ENCODE data around the gene C11orf58. TPM values are rescaled to one million over a fixed set of nuclear protein-coding genes. Genes with fewer than 3 reads are reported as not detected.

The C11orf58 gene
- total RNA-seq, 1 experiment from 2014 or later: 127 TPM

DNA sequence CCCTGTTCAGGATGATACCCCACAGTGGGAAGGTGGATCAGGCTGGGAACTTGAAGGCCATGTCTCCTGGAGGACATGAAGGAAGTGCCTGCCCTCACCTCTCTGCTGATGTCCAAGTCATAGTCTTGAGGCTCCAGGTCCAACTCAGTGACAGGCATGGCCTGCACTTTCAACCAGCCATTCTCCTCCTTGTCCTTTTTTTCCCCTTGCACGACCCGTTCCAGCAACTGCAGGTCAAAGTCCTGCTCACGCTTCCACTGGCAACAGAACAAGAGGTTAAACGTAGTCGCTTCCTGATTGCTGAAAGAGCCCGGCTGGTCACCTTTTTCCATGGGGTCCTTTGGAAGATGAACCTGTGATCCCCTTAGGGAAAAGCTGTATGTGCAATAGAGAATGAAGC is 47.7 kb downstream of the C11orf58 start:
- no peak for DNase-seq
- no peak overlapping the region for H3K4me3 ChIP-seq (ENCODE audit: insufficient read depth, low read depth, low read length)
- no peaks in the 10 kb centered on the region for H3K27me3 ChIP-seq (ENCODE audit: control insufficient read depth, insufficient read depth, low read length)
- H3K36me3 ChIP-seq (replicated peaks; ENCODE audit: control insufficient read depth, insufficient read depth, low read length): no peaks in the 10 kb centered on the region; the same call in 1 of the 2 replicates

DNA sequence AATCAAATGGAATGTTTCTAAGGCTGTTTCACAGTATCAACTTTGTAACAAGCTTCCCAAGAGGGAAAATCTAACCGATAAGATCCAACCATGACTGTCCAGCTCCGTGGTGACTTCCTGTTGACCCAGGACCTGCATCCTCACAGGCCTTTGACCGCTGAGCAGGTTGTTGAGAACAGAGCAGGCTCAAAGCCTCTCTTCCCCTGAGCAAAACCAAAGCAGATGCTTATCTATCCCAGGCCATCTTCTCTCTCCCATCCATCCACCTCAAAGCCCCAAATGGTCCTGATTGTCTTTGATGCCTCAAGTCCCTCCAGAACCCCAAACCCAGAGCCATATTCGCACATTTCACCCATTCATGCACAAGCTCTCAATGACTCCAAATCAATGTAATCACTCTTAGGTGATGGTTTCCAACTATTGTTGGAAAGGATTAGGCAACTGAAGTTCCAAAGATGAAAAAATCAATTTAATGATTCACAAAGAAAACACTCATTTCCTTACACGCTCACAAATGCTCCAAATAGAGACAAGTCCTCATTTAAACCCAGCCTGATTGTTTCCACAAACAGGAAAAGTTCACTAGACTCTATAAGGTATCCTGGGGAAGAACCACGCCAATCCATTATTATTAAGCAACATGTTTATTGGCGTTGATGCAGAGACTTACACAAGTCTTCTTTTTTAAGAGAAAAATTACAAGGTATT is 48.7 kb downstream of the C11orf58 start:
- no peaks in the 10 kb centered on the region; the same call in 1 of the 2 replicates for H3K36me3 ChIP-seq (replicated peaks; ENCODE audit: control insufficient read depth, insufficient read depth, low read length)
- no peak overlapping the region for H3K4me3 ChIP-seq (ENCODE audit: insufficient read depth, low read depth, low read length)
- H3K27me3 ChIP-seq (ENCODE audit: control insufficient read depth, insufficient read depth, low read length): no peaks in the 10 kb centered on the region
- no peak for DNase-seq

GRCh38 chr11:16788141-16789062 is 50.0 kb downstream of the C11orf58 start:
- Histone ChIP-seq H3K4me3 (ENCODE audit: insufficient read depth, low read depth, low read length) (no peak overlapping the region), H3K36me3 (replicated peaks; ENCODE audit: control insufficient read depth, insufficient read depth, low read length) (no peaks in the 10 kb centered on the region; the same call in 1 of the 2 replicates), H3K27me3 (ENCODE audit: control insufficient read depth, insufficient read depth, low read length) (no peaks in the 10 kb centered on the region)
- DNase-seq: peak; percentile 91

- no peak for DNase-seq
- Histone ChIP-seq H3K36me3 (replicated peaks; ENCODE audit: control insufficient read depth, insufficient read depth, low read length) (no peaks in the 10 kb centered on the region; the same call in 1 of the 2 replicates), H3K27me3 (ENCODE audit: control insufficient read depth, insufficient read depth, low read length) (no peaks in the 10 kb centered on the region), H3K4me3 (ENCODE audit: insufficient read depth, low read depth, low read length) (no peak overlapping the region)
Measured at GRCh38 chr11:16789063-16789420, 50.6 kb downstream of the C11orf58 start.

DNA sequence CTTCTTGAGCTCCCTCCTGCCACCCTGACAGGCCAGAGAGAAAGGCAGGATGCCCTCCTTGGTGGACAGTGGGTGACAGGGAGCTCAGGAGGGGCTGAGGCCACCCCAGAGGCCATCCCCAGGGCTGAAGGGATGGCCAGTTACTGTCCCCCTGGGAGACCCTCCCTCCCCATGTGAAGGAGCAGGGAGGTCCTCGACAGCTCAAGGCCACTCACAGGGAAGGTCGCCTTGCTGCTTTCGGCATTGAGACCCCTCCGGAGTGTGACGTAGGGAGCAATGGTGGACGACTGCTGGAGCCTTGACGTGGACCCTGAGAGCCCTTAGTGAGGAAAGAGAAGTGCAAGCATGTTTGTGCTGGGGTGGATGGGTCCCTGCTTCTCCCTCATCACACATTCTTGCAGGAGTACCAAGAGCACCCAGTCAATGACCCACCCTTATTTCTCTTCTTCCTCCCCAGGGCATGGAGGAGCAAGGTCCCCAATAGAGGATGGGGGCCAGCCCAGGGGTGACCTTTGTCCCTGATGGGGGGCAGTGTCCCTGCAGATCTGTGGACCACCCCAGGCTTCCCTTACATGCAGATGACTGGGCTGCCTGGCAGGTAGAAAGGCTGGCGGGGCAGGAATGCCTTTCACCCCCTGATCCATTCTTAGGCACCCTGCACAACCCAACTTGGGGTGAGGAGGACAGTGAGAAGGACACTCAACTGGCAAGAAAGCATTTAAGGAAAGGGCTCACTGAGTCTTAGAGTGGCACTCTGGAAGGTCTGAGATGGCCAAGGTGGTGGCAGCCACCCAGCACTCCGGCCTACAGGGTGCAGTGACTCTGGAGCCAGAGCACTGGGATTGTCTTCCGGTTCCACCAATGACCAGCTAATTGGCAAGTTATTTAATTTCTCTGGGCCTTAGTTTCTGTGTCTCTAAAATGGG is 51.4 kb downstream of the C11orf58 start:
- Histone ChIP-seq H3K36me3 (replicated peaks; ENCODE audit: control insufficient read depth, insufficient read depth, low read length) (no peaks in the 10 kb centered on the region; the same call in 1 of the 2 replicates), H3K4me3 (ENCODE audit: insufficient read depth, low read depth, low read length) (no peak overlapping the region), H3K27me3 (ENCODE audit: control insufficient read depth, insufficient read depth, low read length) (no peaks in the 10 kb centered on the region)
- no peak for DNase-seq

DNA sequence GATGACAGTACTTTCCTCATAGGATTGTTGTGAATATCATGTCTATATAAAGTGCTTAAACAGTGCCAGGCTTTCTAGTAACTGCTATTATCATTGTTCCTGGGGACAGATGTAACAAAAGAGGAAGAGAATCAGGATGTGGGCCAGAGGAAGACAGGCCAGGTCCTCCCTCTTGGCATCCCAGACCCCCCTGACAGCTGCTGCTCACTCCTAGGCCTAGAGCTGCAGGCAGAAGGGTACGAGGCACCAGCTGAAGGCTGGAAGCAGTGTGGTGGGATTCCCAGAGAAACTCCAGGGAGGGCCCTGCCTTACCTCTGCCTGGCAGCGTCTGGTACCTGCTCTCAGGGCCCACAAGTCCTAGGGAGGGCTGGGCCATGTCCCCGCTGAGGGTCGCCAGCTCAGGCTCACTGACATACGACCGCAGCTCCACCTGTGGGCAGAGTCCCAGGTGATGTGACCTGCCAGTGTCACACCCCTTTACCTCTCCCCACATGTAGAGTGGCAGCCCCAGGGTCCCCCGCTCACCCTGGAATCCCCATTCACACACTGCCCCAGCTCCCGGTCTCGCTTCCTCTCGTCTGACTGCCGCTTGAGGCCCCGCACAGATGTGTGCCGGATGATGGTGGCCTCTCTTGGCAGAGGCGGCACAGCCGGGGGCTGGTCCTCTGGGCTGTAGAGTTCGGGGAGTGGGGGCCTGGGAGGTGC is 52.2 kb downstream of the C11orf58 start:
- Histone ChIP-seq H3K36me3 (replicated peaks; ENCODE audit: control insufficient read depth, insufficient read depth, low read length) (no peaks in the 10 kb centered on the region; the same call in 1 of the 2 replicates), H3K27me3 (ENCODE audit: control insufficient read depth, insufficient read depth, low read length) (no peaks in the 10 kb centered on the region), H3K4me3 (ENCODE audit: insufficient read depth, low read depth, low read length) (no peak overlapping the region)
- DNase-seq: no peak

DNA sequence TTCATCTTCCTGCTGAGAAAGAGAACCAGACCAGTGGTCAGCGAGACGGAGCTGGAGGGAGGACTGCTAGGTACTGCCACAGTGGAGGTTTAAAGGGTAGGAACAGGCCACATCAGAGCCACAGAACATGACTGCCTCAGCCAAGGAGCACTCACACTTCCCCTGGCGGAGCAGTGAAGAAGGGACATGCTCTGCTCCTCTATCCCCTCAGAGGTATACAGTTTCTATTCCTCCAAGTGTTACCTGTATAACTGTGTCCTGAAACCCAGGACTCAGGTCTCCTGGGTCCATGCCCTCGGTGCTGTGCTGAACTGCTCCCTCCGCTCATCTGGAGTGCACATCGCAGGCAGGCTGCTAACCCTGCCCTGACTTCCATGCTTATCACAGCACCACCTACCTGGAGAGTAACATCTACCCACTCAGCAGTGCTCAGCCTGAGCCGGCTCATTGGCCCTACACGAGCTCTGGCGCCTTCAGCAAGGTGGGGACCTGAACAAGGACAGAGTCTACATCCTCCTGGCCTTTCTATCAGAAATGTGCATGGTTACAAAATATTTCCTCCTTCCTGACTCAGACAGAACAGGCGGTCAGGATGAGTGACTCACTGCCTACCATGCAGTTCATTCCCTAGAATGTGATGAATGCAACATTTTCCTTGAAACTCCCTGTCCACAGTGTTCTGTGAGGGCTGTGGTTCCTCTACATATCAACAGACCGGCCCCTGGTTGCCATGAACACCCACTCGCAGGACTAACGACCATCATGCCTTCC is 52.9 kb downstream of the C11orf58 start:
- no peak overlapping the region for H3K4me3 ChIP-seq (ENCODE audit: insufficient read depth, low read depth, low read length)
- H3K27me3 ChIP-seq (ENCODE audit: control insufficient read depth, insufficient read depth, low read length): no peaks in the 10 kb centered on the region
- no peak for DNase-seq
- H3K36me3 ChIP-seq (replicated peaks; ENCODE audit: control insufficient read depth, insufficient read depth, low read length): no peaks in the 10 kb centered on the region; the same call in 1 of the 2 replicates

DNA sequence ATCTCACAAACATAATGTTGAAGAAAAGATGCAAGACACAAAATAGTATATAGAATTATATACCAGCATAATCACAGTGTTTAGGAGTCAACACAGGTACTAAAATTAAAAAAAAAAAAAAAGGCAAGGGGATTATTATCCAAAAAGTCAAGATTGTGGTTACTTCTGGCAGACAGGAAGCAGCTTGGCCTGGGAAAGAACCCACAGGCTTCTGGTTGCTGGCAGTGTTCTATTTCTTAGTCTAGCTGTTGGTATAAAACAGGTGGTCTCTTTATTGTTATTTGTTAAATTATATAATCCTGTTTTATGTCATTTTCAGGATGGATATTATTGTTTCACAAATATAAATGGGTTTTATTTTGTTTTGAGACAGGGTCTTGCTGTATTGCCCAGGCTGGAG is 54.0 kb downstream of the C11orf58 start:
- Histone ChIP-seq H3K36me3 (replicated peaks; ENCODE audit: control insufficient read depth, insufficient read depth, low read length) (no peaks in the 10 kb centered on the region; the same call in 1 of the 2 replicates), H3K27me3 (ENCODE audit: control insufficient read depth, insufficient read depth, low read length) (no peaks in the 10 kb centered on the region), H3K4me3 (ENCODE audit: insufficient read depth, low read depth, low read length) (no peak overlapping the region)
- DNase-seq: no peak

GRCh38 chr11:16793009-16793408 is 54.6 kb downstream of the C11orf58 start:
- no peaks in the 10 kb centered on the region; the same call in 1 of the 2 replicates for H3K36me3 ChIP-seq (replicated peaks; ENCODE audit: control insufficient read depth, insufficient read depth, low read length)
- DNase-seq: no peak
- no peak overlapping the region for H3K4me3 ChIP-seq (ENCODE audit: insufficient read depth, low read depth, low read length)
- no peaks in the 10 kb centered on the region for H3K27me3 ChIP-seq (ENCODE audit: control insufficient read depth, insufficient read depth, low read length)

DNA sequence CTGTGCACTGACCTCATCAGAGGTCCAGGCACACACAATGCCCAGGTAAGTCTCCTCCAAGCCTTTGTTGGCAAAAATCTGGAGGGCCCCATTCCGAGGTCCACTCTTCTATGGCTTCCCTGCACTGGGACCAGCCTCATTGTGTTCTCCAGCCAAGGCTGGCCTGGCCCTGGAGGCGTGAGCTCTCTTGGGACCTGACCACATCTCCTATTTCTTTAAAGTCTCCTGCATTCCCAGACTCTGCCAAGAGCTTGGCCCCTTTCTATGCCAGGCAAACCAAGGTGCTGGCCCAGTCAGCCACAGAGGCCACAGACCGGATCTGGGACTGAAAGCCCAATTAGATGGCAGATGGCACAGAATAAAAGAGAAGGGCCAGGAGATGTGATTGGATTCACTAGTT is 55.1 kb downstream of the C11orf58 start:
- DNase-seq: no peak
- H3K27me3 ChIP-seq (ENCODE audit: control insufficient read depth, insufficient read depth, low read length): no peaks in the 10 kb centered on the region
- H3K36me3 ChIP-seq (replicated peaks; ENCODE audit: control insufficient read depth, insufficient read depth, low read length): no peaks in the 10 kb centered on the region; the same call in 1 of the 2 replicates
- H3K4me3 ChIP-seq (ENCODE audit: insufficient read depth, low read depth, low read length): no peak overlapping the region

- Histone ChIP-seq H3K36me3 (replicated peaks; ENCODE audit: control insufficient read depth, insufficient read depth, low read length) (no peaks in the 10 kb centered on the region; the same call in 1 of the 2 replicates), H3K27me3 (ENCODE audit: control insufficient read depth, insufficient read depth, low read length) (no peaks in the 10 kb centered on the region), H3K4me3 (ENCODE audit: insufficient read depth, low read depth, low read length) (no peak overlapping the region)
- no peak for DNase-seq
Measured at GRCh38 chr11:16794047-16794818, 55.8 kb downstream of the C11orf58 start.

- Histone ChIP-seq H3K4me3 (ENCODE audit: insufficient read depth, low read depth, low read length) (no peak overlapping the region), H3K36me3 (replicated peaks; ENCODE audit: control insufficient read depth, insufficient read depth, low read length) (no peaks in the 10 kb centered on the region; the same call in 1 of the 2 replicates), H3K27me3 (ENCODE audit: control insufficient read depth, insufficient read depth, low read length) (no peaks in the 10 kb centered on the region)
- DNase-seq: no peak
Measured at GRCh38 chr11:16795146-16795545, 56.7 kb downstream of the C11orf58 start.
